ENCODE measurements around the gene HDAC4.

The HDAC4 gene

DNA sequence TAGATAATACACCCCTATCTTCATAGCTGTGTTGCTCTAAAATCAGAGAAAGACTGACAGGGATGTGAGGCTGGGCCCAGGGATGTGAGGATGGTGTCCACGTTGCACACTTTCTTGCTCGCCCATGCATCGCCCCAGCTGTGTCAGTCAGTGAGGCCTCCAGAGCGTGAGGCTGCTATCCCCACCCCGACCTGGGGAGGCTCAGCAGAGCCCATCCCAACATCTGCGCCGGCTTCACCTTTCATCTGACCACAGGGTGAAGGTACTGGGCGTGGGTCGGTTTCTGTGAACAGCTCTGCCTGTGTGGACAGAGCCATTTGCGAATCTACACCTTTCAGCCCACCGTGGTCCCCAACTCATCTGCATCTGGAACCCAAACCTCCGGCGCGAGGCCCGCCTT is 255.7 kb downstream of the HDAC4 start:
- H3K27ac Mint-ChIP-seq: no peak overlapping the region

DNA sequence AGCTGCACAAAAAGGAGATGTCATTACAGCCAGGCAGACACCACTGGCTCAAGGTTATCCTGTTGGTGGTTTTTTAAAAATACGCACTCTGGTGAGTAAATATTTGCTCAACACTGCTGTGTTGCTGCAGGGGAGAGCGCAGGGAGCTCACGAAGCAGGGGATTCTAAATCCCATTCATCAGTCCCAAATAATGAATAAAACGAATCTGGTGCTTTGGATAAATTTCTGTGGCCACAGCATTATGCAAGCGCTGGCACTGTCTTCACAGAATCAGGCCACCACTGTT is 256.2 kb downstream of the HDAC4 start:
- Mint-ChIP-seq H3K27ac (no peak overlapping the region), H3K27me3 (no peaks in the 10 kb centered on the region), H3K4me3 (no peak overlapping the region), H3K9me3 (no peaks in the 10 kb centered on the region), H3K4me1 (peaks cover 18% of the 10 kb centered on the region)
- DNase-seq (no peak), ATAC-seq (no peak)

More for the DNA sequence above, 255.7 kb downstream of the HDAC4 start:
- no peaks in the 10 kb centered on the region for H3K27me3 Mint-ChIP-seq
- DNase-seq: no peak
- no peak overlapping the region for H3K4me3 Mint-ChIP-seq
- peaks cover 18% of the 10 kb centered on the region for H3K4me1 Mint-ChIP-seq
- no peaks in the 10 kb centered on the region for H3K9me3 Mint-ChIP-seq
- no peak for ATAC-seq

DNA sequence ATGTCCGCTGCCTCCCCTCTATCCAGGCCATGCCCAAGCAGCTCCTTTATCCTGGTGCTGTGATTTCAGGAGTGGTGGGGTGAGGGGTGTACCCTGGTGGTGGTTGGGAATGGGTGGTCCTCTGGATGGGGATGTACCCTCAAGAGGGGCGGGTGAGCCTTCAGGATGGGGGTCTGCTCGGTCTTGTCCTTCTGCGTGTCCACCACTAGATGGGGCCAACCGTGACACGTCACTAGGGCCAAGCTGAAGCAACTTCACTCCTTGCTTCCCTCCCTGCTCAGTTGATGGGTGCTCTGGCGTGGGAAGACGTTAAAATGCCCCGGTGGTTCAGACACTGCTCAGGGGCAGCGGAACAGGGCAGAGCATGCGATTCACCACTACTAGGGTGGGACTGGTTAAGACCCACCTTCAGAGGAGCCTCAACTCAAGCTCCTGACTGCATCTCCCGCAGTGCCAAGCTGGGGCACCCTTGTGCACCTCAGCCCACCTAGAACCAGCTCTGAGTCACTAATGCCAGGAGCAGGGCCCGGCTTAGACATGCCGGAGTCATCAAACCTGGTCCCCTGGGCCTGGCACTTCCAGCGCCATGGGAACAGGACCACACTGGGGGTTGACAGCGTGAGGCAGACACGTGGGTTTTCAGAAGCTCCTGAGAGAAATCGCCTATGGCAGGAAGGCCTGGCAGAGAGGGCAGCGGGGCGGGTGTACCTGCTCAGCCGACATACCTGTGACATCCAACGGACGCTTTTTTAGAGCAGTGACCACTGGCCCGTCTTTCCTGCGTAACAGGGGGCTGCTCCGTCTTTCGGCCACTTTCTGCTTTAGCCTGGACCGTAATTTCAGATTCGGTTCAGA is 256.7 kb downstream of the HDAC4 start:
- no peak overlapping the region for H3K27ac Mint-ChIP-seq
- no peaks in the 10 kb centered on the region for H3K27me3 Mint-ChIP-seq
- ATAC-seq (peak; percentile 49), DNase-seq (peak; percentile 21 to 28)
- no peaks in the 10 kb centered on the region for H3K9me3 Mint-ChIP-seq
- H3K4me1 Mint-ChIP-seq: peaks cover 18% of the 10 kb centered on the region
- H3K4me3 Mint-ChIP-seq: no peak overlapping the region

DNA sequence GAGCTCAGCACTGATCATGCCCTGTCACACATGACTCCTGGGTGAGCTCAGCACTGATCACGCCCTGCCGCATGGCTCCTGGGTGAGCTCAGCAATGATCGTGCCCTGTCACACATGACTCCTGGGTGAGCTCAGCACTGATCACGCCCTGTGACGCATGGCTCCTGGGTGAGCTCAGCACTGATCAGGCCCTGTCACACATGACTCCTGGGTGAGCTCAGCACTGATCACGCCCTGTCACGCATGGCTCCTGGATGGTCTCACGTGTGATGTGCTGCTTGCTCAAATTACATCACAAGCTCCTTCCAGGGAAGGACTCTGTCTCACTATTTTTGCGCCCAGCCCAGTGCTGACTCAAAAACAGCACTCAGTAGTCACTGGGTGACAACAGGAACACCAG is 258.0 kb downstream of the HDAC4 start:
- Mint-ChIP-seq H3K27ac (no peak overlapping the region), H3K9me3 (no peaks in the 10 kb centered on the region), H3K4me1 (peaks cover 18% of the 10 kb centered on the region), H3K27me3 (no peaks in the 10 kb centered on the region), H3K4me3 (no peak overlapping the region)
- no peak for DNase-seq
- ATAC-seq: no peak

DNA sequence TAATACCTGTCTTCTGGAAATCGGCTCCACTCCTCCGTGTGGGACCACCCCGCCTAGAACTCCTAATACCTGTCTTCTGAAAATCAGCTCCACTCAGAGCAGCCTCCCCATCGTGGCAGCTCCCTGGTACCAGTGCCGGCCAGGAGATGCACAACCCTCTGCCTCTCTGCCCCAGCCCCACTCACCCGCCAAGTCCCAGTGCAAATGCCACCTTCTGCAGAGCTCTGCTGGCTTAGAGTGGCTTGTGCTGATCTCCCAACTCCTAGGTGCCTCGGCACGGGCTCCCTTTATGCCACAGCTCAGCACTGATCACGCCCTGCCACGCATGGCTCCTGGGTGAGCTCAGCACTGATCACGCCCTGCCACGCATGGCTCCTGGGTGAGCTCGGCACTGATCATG is 258.5 kb downstream of the HDAC4 start:
- no peaks in the 10 kb centered on the region for H3K9me3 Mint-ChIP-seq
- H3K4me3 Mint-ChIP-seq: no peak overlapping the region
- ATAC-seq: no peak
- peak overlapping the region in 1 of 2 donors; percentile 54 for H3K27ac Mint-ChIP-seq
- DNase-seq: no peak
- peaks cover 18% of the 10 kb centered on the region for H3K4me1 Mint-ChIP-seq
- H3K27me3 Mint-ChIP-seq: no peaks in the 10 kb centered on the region

DNA sequence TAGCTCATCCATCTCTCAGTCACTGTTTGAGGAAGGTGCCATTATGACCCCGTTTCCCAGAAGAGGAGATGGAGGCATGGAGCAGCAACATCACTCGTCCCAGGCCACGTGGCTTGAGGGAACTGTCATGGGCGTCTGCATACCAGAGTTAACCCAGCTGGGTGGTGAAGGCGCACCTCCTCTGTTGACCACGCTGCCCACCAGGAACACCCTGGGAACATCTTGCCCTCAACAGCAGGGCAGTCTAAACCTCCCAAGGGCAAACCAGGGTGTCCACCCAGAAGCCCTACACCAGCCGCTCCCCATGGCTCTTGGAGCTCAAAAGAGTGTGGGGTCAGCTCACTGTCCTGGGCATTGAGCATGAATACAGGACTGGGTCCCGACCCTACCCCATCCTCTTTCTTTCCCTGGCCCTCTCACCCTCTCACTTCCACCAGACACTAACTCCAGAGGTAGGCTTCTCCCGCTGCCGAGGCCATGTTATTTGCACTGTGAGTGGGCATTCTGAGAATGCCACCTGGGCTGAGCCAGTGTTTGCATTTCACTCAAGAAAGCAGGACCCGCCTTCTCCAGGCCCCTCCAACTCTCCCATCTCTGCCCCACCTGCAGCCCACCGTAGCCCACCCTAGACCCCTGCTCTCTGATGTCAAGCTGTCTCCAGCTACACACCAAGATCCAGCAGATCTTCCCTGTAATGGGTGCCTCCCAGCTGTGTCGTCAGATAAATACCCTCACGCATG is 259.6 kb downstream of the HDAC4 start:
- H3K27ac Mint-ChIP-seq: peak overlapping the region in 1 of 2 donors; percentile 88
- H3K4me1 Mint-ChIP-seq: peaks cover 10% of the 10 kb centered on the region
- H3K27me3 Mint-ChIP-seq: no peaks in the 10 kb centered on the region
- ATAC-seq (no peak), DNase-seq (no peak)
- no peak overlapping the region for H3K4me3 Mint-ChIP-seq
- peaks cover 0 to 5% of the 10 kb centered on the region in 2 donors for H3K9me3 Mint-ChIP-seq

DNA sequence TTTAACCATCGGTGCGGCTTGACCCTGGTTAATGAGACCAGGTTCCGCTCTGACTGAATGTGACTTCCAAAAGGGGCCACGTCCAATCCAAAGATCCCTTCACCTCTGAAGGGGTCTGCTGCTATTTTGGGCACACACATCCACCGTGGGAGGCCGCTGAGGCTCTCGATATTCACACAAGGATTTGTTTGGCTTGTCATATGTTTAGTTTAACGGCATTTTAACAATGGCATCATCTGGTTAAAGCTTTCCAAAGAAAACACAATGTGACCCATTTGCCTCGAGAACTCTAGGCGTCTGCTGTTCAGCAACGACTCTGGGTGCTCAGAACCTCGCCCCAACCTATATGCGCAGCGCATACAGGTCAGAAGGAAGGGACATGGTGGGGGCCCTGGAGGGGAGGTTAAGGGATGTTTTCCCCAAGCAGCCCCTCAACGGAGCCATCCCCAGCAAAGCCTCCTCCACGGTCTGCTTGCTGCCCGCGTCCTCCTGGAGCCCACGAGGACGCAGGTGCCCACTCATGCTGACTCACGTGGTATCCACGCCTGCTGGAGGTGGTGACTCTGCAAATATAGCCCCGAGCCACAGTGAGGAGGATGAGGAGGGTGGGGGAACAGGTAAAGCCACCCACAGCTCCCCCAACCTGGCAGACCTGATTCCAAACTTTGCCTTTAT is 260.3 kb downstream of the HDAC4 start:
- DNase-seq (no peak), ATAC-seq (no peak)
- H3K27ac Mint-ChIP-seq: peak overlapping the region in 1 of 2 donors; percentile 19
- peaks cover 0 to 6% of the 10 kb centered on the region in 2 donors for H3K9me3 Mint-ChIP-seq
- no peaks in the 10 kb centered on the region for H3K27me3 Mint-ChIP-seq
- no peak overlapping the region for H3K4me3 Mint-ChIP-seq
- peaks cover 5% of the 10 kb centered on the region for H3K4me1 Mint-ChIP-seq

DNA sequence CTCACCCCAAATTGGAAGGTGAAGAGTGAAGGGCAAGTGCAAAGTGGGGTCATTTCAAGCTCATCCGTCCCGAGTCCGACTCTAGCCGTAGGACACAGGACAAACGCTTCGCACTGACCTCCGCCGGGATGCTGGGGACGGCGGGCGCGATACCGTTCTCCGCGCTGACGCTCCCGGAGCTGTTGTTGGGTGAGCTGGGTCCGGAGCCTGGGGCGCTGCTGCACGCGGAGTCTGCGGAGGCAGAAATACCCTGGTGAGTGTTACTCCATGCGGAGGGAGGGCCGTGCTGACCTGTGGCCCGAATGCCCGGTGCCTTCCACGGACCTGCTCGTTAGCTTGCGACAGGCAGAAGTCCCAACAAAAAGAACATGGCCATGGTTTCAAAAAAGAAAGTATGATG is 261.3 kb downstream of the HDAC4 start:
- no peak overlapping the region for H3K27ac Mint-ChIP-seq
- no peak for ATAC-seq
- peaks cover 5% of the 10 kb centered on the region for H3K4me1 Mint-ChIP-seq
- no peak overlapping the region for H3K4me3 Mint-ChIP-seq
- H3K27me3 Mint-ChIP-seq: no peaks in the 10 kb centered on the region
- no peak for DNase-seq
- peaks cover 0 to 6% of the 10 kb centered on the region in 2 donors for H3K9me3 Mint-ChIP-seq

DNA sequence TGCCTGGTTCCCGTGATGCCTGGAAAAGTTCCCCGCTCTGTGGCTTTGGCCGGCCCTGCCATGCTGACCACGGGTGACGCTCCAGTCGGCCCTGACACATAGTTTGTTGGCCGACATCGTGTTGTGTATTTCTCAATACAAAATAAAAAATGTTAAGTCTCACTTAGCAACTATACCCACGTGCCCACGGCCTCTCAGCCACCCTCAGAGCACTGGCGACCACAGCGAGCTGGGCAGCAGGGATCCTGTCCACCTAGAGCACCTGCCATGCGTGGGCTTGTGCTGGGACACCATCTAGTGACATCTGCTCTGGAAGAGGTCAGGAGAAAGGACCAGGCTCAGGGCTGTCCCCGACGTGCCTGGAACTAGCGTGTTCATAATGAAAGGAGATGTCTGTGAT is 261.7 kb downstream of the HDAC4 start:
- Mint-ChIP-seq H3K9me3 (peaks cover 0 to 6% of the 10 kb centered on the region in 2 donors), H3K27me3 (no peaks in the 10 kb centered on the region), H3K4me3 (no peak overlapping the region), H3K27ac (no peak overlapping the region), H3K4me1 (peaks cover 5% of the 10 kb centered on the region)
- DNase-seq (no peak), ATAC-seq (no peak)

DNA sequence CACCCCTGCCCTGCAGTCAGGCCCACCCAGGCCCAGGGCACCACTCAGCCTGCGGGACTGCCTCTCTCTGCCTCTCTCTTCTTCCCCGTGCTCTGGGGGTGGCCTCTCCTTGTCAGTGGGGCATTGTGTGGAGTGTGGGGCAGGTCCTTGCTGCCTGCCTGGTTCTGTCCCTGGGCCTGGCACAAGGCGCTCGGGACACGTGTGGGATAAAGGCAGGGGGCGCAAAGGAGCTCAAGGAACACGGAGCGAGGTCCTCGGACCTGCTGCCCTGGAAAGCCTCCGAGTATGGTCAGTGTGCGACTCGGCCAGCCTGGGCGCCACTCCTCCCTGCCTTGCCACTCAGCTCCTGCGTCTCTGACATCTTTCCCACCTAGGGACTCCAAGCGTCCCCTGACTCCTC is 262.2 kb downstream of the HDAC4 start:
- Mint-ChIP-seq H3K27me3 (no peaks in the 10 kb centered on the region), H3K27ac (no peak overlapping the region), H3K9me3 (peaks cover 0 to 6% of the 10 kb centered on the region in 2 donors), H3K4me1 (no peaks in the 10 kb centered on the region), H3K4me3 (no peak overlapping the region)
- ATAC-seq (no peak), DNase-seq (no peak)

DNA sequence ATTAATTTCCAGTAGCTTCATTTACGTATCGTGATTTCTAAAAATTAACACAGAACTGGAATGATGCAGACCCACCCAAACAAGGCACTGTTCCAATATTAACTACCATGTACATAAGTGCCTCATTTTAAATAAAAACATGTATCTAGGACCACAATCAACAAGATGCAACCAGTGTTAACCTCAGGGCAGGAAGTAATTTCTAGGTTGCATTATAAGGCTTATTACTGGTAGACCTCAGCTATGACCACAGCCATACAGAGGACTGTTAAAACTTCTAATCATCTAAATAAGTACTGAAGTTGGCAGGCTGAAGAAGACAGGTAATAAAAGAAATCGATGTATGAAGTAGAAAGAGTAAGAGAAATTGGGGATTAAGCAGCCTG is 262.9 kb downstream of the HDAC4 start:
- ATAC-seq (no peak), DNase-seq (no peak)
- H3K9me3 Mint-ChIP-seq: peaks cover 0 to 6% of the 10 kb centered on the region in 2 donors
- H3K4me1 Mint-ChIP-seq: no peaks in the 10 kb centered on the region
- H3K27ac Mint-ChIP-seq: no peak overlapping the region
- no peak overlapping the region for H3K4me3 Mint-ChIP-seq
- H3K27me3 Mint-ChIP-seq: no peaks in the 10 kb centered on the region

DNA sequence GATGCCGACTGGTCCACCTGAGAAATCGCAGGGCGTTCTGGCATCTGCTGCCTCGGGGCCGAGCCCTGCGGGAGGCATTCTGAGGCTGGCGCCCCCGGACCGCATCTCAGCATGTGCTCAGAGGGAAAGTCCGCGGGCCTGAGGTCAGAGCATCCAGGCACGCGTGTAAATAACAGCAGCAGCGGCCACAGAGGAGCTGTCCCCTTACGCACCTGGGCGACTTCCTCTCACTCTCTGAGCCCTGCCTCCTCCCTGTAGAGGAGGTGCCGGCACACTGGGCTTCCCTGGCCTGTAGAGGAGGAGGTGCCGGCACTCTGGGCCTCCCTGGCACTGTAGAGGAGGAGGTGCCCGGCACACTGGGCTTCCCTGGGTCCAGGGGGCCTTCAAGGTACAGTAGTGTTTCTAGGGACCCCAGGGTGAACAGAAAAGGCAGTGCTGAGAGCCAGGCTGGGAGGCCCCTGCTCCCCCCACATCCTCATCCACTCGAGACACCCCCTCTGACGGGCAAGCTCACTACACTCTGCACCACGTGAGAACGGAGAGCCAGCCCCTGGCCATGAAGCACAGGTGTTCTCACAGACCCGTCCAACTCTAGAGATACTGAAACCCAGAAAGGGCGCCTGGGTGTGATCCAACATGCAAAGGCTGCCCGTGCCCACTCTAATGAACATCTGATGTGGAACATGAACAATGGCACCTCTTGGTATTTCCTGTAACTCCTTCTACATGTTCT is 263.5 kb downstream of the HDAC4 start:
- DNase-seq (no peak), ATAC-seq (no peak)
- Mint-ChIP-seq H3K27ac (peak overlapping the region in 1 of 2 donors; percentile 34), H3K9me3 (peaks cover 0 to 6% of the 10 kb centered on the region in 2 donors), H3K27me3 (no peaks in the 10 kb centered on the region), H3K4me3 (no peak overlapping the region), H3K4me1 (no peaks in the 10 kb centered on the region)

DNA sequence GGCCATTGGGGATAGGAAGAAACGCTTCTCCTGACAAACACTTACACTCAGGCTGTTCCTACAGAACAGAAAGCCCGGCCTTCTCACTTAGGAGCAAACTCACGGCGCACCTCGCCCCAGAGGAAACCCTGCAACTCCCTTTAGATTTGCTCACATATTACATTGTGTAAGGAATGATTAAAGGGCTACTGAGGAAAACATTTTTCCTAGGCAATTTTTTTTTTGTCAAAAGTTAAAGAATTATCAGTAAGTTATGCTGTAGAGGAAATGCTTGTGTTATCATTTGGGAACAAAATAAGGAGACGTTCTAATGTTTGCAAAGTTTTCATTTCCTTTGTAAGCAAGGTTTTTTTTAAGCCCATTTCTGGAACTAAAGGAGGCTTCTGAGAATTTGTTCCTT is 264.1 kb downstream of the HDAC4 start:
- no peak for ATAC-seq
- no peak overlapping the region for H3K27ac Mint-ChIP-seq
- DNase-seq: no peak
- no peaks in the 10 kb centered on the region for H3K4me1 Mint-ChIP-seq
- no peaks in the 10 kb centered on the region for H3K27me3 Mint-ChIP-seq
- no peak overlapping the region for H3K4me3 Mint-ChIP-seq
- H3K9me3 Mint-ChIP-seq: peaks cover 0 to 6% of the 10 kb centered on the region in 2 donors

DNA sequence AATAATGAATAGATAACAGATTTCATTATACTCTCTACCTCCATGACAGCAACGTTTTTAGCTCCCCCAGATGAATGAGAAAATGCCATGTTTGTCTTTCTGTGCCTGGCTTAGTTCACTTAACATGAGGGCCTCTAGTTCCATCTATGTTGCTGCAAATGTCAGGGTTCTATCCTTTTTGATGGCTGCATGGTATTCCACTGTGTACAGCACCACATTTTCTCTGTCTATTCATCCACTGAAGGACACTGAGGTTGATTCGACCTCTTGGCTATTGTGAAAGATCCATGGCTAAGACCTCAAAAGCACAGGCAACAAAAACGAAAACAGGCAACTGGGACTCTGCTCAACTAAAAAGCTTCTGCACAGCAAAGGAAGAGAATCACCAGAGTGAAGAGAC is 264.6 kb downstream of the HDAC4 start:
- ATAC-seq: no peak
- no peak for DNase-seq
- H3K27me3 Mint-ChIP-seq: no peaks in the 10 kb centered on the region
- no peak overlapping the region for H3K4me3 Mint-ChIP-seq
- H3K9me3 Mint-ChIP-seq: peaks cover 0 to 6% of the 10 kb centered on the region in 2 donors
- peak overlapping the region in 1 of 2 donors; percentile 3 for H3K27ac Mint-ChIP-seq
- H3K4me1 Mint-ChIP-seq: no peaks in the 10 kb centered on the region

DNA sequence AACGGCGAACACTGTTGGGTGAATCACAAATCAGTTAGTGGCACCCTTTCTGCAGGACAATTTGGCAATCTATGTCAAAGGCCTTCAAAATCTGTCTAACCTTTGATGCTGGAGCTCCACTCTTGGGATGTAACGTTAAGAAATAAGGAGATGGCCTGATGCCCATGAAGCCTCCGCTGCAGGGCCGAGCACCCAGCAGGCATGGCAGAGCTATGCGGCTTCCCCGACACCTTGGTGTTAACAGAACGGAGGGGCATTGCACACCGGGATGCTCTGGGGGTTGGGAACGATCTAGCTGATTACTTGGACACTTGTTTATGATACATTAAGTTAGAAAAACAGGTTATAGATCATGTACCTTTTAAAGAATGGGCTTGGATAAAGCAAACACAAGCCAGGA is 265.3 kb downstream of the HDAC4 start:
- Mint-ChIP-seq H3K4me1 (no peaks in the 10 kb centered on the region), H3K27ac (no peak overlapping the region), H3K27me3 (no peaks in the 10 kb centered on the region), H3K9me3 (peaks cover 0 to 6% of the 10 kb centered on the region in 2 donors), H3K4me3 (no peak overlapping the region)
- DNase-seq (no peak), ATAC-seq (no peak)

All from stimulated activated naive CD8-positive, alpha-beta T cell treated with anti-CD3 and anti-CD28 coated beads, Interleukin-15, amount 100 ng/mL, for 72 hours (primary cell).